Subcutaneous abdominal adipose tissue (tissue), 5 donors: ENCODE data around the gene GRIK4.

ENCODE experiments used
- H3K27ac ChIP-seq: one replicate; pipeline ENCODE4 v1.7.0; 2013; ENCODE audit warnings: low read depth, mild to moderate bottlenecking, inconsistent platforms, low read length, moderate library complexity
- H3K27me3 ChIP-seq, 5 donors: one replicate each; pipeline ENCODE4 v1.7.0; 2013; ENCODE audit warnings: low read length in 5 of 5, inconsistent platforms in 1 of 5; ENCODE audit not compliant: control insufficient read depth in 5 of 5, insufficient read depth in 4 of 5
- H3K36me3 ChIP-seq, 5 donors: one replicate each; pipeline ENCODE4 v1.7.0; 2013; ENCODE audit warnings: low read length in 5 of 5; ENCODE audit not compliant: control insufficient read depth in 5 of 5, insufficient read depth in 5 of 5
- H3K4me1 ChIP-seq, 5 donors: one replicate each; pipeline ENCODE4 v1.7.0; 2013; ENCODE audit warnings: low read length in 5 of 5, mild to moderate bottlenecking in 3 of 5, moderate library complexity in 1 of 5; ENCODE audit not compliant: control insufficient read depth in 5 of 5, insufficient read depth in 5 of 5
- H3K4me3 ChIP-seq, 5 donors: one replicate each; pipeline ENCODE4 v1.7.0; 2013; ENCODE audit warnings: low read length in 5 of 5, low read depth in 1 of 5
- H3K9ac ChIP-seq, 5 donors: one replicate each; pipeline ENCODE4 v1.7.0; 2013; ENCODE audit warnings: low read length in 5 of 5, mild to moderate bottlenecking in 4 of 5, moderate library complexity in 3 of 5
- H3K9me3 ChIP-seq, 5 donors: one replicate each; pipeline ENCODE4 v1.7.0; 2013; ENCODE audit warnings: low read length in 5 of 5; ENCODE audit not compliant: control insufficient read depth in 5 of 5
- donor health status: healthy.
- donor health status: healthy.
- donor health status: healthy.
- donor health status: healthy.
- donor health status: healthy.

Gene GRIK4

GRCh38 chr11:120740380-120740779 lies 228.8 kb downstream of the GRIK4 start:
- Histone ChIP-seq H3K27ac (no peak overlapping the region), H3K4me1 (peaks cover 0 to 16% (median 9%) of the 10 kb centered on the region in 5 donors), H3K36me3 (no peaks in the 10 kb centered on the region), H3K9me3 (no peaks in the 10 kb centered on the region), H3K27me3 (no peaks in the 10 kb centered on the region), H3K9ac (no peak overlapping the region), H3K4me3 (no peak overlapping the region)

- no peak overlapping the region for H3K4me3 ChIP-seq
- no peaks in the 10 kb centered on the region for H3K36me3 ChIP-seq
- H3K9me3 ChIP-seq = no peaks in the 10 kb centered on the region
- no peak overlapping the region for H3K27ac ChIP-seq
- no peak overlapping the region for H3K9ac ChIP-seq
- H3K27me3 ChIP-seq = peaks cover 3 to 15% (median 10%) of the 10 kb centered on the region in 5 donors
- peaks cover 0 to 12% (median 7%) of the 10 kb centered on the region in 5 donors for H3K4me1 ChIP-seq
These were observed 232.8 kb downstream of the GRIK4 start for GRCh38 chr11:120744016-120744994.

GRCh38 chr11:120746376-120746775 lies 234.8 kb downstream of the GRIK4 start:
- Histone ChIP-seq H3K36me3 (no peaks in the 10 kb centered on the region), H3K9me3 (no peaks in the 10 kb centered on the region), H3K27me3 (peaks cover 6 to 18% (median 12%) of the 10 kb centered on the region in 5 donors), H3K9ac (no peak overlapping the region), H3K4me1 (no peaks in the 10 kb centered on the region), H3K4me3 (no peak overlapping the region), H3K27ac (no peak overlapping the region)

- no peak overlapping the region for H3K27ac ChIP-seq
- H3K36me3 ChIP-seq = no peaks in the 10 kb centered on the region
- peaks cover 6 to 21% (median 16%) of the 10 kb centered on the region in 5 donors for H3K27me3 ChIP-seq
- H3K9ac ChIP-seq = no peak overlapping the region
- H3K9me3 ChIP-seq = no peaks in the 10 kb centered on the region
- H3K4me1 ChIP-seq = no peaks in the 10 kb centered on the region
- no peak overlapping the region for H3K4me3 ChIP-seq
These were observed 235.5 kb downstream of the GRIK4 start for GRCh38 chr11:120746836-120747609.

- Histone ChIP-seq H3K27me3 (peaks cover 6 to 21% (median 16%) of the 10 kb centered on the region in 5 donors), H3K36me3 (no peaks in the 10 kb centered on the region), H3K9me3 (no peaks in the 10 kb centered on the region), H3K4me1 (no peaks in the 10 kb centered on the region), H3K9ac (no peak overlapping the region), H3K4me3 (no peak overlapping the region), H3K27ac (no peak overlapping the region)
These were observed 236.6 kb downstream of the GRIK4 start for GRCh38 chr11:120747850-120748814.

- H3K9ac ChIP-seq = no peak overlapping the region
- H3K27ac ChIP-seq = no peak overlapping the region
- no peak overlapping the region for H3K4me3 ChIP-seq
- H3K4me1 ChIP-seq = no peaks in the 10 kb centered on the region
- H3K9me3 ChIP-seq = no peaks in the 10 kb centered on the region
- peaks cover 6 to 21% (median 16%) of the 10 kb centered on the region in 5 donors for H3K27me3 ChIP-seq
- no peaks in the 10 kb centered on the region for H3K36me3 ChIP-seq
These were observed 237.8 kb downstream of the GRIK4 start for GRCh38 chr11:120749395-120749794.

GRCh38 chr11:120750647-120751549 lies 239.3 kb downstream of the GRIK4 start:
- H3K9me3 ChIP-seq = no peaks in the 10 kb centered on the region
- H3K27ac ChIP-seq = no peak overlapping the region
- H3K4me1 ChIP-seq = no peaks in the 10 kb centered on the region
- no peaks in the 10 kb centered on the region for H3K36me3 ChIP-seq
- H3K9ac ChIP-seq = no peak overlapping the region
- H3K27me3 ChIP-seq = peaks cover 6 to 21% (median 16%) of the 10 kb centered on the region in 5 donors
- no peak overlapping the region for H3K4me3 ChIP-seq

GRCh38 chr11:120751550-120751949 lies 240.0 kb downstream of the GRIK4 start:
- Histone ChIP-seq H3K27me3 (peaks cover 6 to 21% (median 12%) of the 10 kb centered on the region in 5 donors), H3K4me3 (no peak overlapping the region), H3K27ac (no peak overlapping the region), H3K4me1 (no peaks in the 10 kb centered on the region), H3K9me3 (no peaks in the 10 kb centered on the region), H3K36me3 (no peaks in the 10 kb centered on the region), H3K9ac (no peak overlapping the region)

- Histone ChIP-seq H3K9me3 (no peaks in the 10 kb centered on the region), H3K4me1 (no peaks in the 10 kb centered on the region), H3K27ac (no peak overlapping the region), H3K4me3 (no peak overlapping the region), H3K27me3 (peaks cover 3 to 15% (median 10%) of the 10 kb centered on the region in 5 donors), H3K9ac (no peak overlapping the region), H3K36me3 (no peaks in the 10 kb centered on the region)
These were observed 241.1 kb downstream of the GRIK4 start for GRCh38 chr11:120752668-120753067.
